Memory B cell (primary cell): ENCODE measurements around the gene RBM25.
"Not testable (repeated sequence)": the region's sequence is repeated elsewhere in the genome, so short reads cannot be mapped to it uniquely, and the experiment has no call there.

Experiments
- ATAC-seq: fragments of 150-1000 bp; cut with Tn5 transposase; 2 replicates; pipeline ENCODE4 v1.10.0; 2021; ENCODE audit warnings: low read depth, mild to moderate bottlenecking, moderate library complexity
- DNase-seq, 2 donors: peaks; one replicate each; pipeline ENCODE4 v3.0.0; 2022; ENCODE audit warnings: low spot score in 2 of 2
- H3K27ac Mint-ChIP-seq: one replicate; pipeline ENCODE4 v1.8.0; 2022; ENCODE audit warnings: mild to moderate bottlenecking, moderate library complexity, mixed read lengths
- H3K27me3 Mint-ChIP-seq: one replicate; pipeline ENCODE4 v1.8.0; 2022; ENCODE audit warnings: mixed read lengths
- H3K36me3 Mint-ChIP-seq: one replicate; pipeline ENCODE4 v1.8.0; 2022; ENCODE audit warnings: mild to moderate bottlenecking, mixed read lengths
- H3K4me1 Mint-ChIP-seq: one replicate; pipeline ENCODE4 v1.8.0; 2022; ENCODE audit warnings: mixed read lengths
- H3K4me3 Mint-ChIP-seq: one replicate; pipeline ENCODE4 v1.8.0; 2022; ENCODE audit warnings: mild to moderate bottlenecking, moderate library complexity, mixed read lengths
- H3K9me3 Mint-ChIP-seq: one replicate; pipeline ENCODE4 v1.8.0; 2022; ENCODE audit warnings: mixed read lengths

The RBM25 gene

GRCh38 chr14:73058224-73058921 lies at the start of gene RBM25:
Gene RBM25 (plus strand): TSS chr14:73058534. CDS start chr14:73071642, 13,108 bp downstream.
- no peaks in the 10 kb centered on the region for H3K27me3 Mint-ChIP-seq
- peaks cover 4% of the 10 kb centered on the region for H3K36me3 Mint-ChIP-seq
- no peak within 1 kb of the TSS for H3K27ac Mint-ChIP-seq
- peaks cover 15% of the 10 kb centered on the region for H3K4me1 Mint-ChIP-seq
- ATAC-seq, result peak; percentile 92
- no peaks in the 10 kb centered on the region for H3K9me3 Mint-ChIP-seq
- H3K4me3 Mint-ChIP-seq, result no peak within 1 kb of the TSS
- DNase-seq, result peak; percentile 93 to 95

- not testable (repeated sequence) for H3K27ac Mint-ChIP-seq, ATAC-seq, H3K4me3 Mint-ChIP-seq, DNase-seq, H3K27me3 Mint-ChIP-seq, H3K9me3 Mint-ChIP-seq
- peaks cover 10% of the 10 kb centered on the region for H3K4me1 Mint-ChIP-seq
- peaks cover 19% of the 10 kb centered on the region for H3K36me3 Mint-ChIP-seq
Observed at GRCh38 chr14:73011189-73011588, 47.1 kb upstream of the RBM25 start.

- H3K36me3 Mint-ChIP-seq, result peaks cover 27% of the 10 kb centered on the region
- no peak overlapping the region for H3K4me3 Mint-ChIP-seq
- H3K9me3 Mint-ChIP-seq, result peaks cover 2% of the 10 kb centered on the region
- ATAC-seq (no peak), DNase-seq (no peak)
- H3K27me3 Mint-ChIP-seq, result no peaks in the 10 kb centered on the region
- H3K27ac Mint-ChIP-seq, result peak overlapping the region; percentile 86
- peaks cover 19% of the 10 kb centered on the region for H3K4me1 Mint-ChIP-seq
Observed at GRCh38 chr14:73014105-73014504, 44.2 kb upstream of the RBM25 start.

GRCh38 chr14:73015552-73015951 lies 42.8 kb upstream of the RBM25 start:
- H3K9me3 Mint-ChIP-seq, ATAC-seq, DNase-seq, H3K27me3 Mint-ChIP-seq, H3K4me3 Mint-ChIP-seq: not testable (repeated sequence)
- Mint-ChIP-seq H3K27ac (peak overlapping the region; percentile 86), H3K36me3 (peaks cover 27% of the 10 kb centered on the region), H3K4me1 (peaks cover 19% of the 10 kb centered on the region)

GRCh38 chr14:73016011-73016410 lies 42.3 kb upstream of the RBM25 start:
- H3K27me3 Mint-ChIP-seq, H3K9me3 Mint-ChIP-seq, ATAC-seq, H3K4me3 Mint-ChIP-seq, DNase-seq, H3K27ac Mint-ChIP-seq: not testable (repeated sequence)
- Mint-ChIP-seq H3K4me1 (peaks cover 19% of the 10 kb centered on the region), H3K36me3 (peaks cover 27% of the 10 kb centered on the region)

GRCh38 chr14:73022051-73022450 lies 36.3 kb upstream of the RBM25 start:
- H3K9me3 Mint-ChIP-seq, result no peaks in the 10 kb centered on the region
- no peak overlapping the region for H3K27ac Mint-ChIP-seq

GRCh38 chr14:73025544-73025943 lies 32.8 kb upstream of the RBM25 start:
- DNase-seq, result no peak
- Mint-ChIP-seq H3K27me3 (no peaks in the 10 kb centered on the region), H3K9me3 (no peaks in the 10 kb centered on the region), H3K27ac (no peak overlapping the region), H3K36me3 (peaks cover 16% of the 10 kb centered on the region), H3K4me3 (no peak overlapping the region), H3K4me1 (peaks cover 37% of the 10 kb centered on the region)
- ATAC-seq, result no peak

More at GRCh38 chr14:73022051-73022450, 36.3 kb upstream of the RBM25 start:
- DNase-seq (no peak), ATAC-seq (no peak)
- H3K36me3 Mint-ChIP-seq, result peaks cover 25% of the 10 kb centered on the region
- H3K4me1 Mint-ChIP-seq, result peaks cover 38% of the 10 kb centered on the region
- H3K27me3 Mint-ChIP-seq, result no peaks in the 10 kb centered on the region
- H3K4me3 Mint-ChIP-seq, result no peak overlapping the region

- Mint-ChIP-seq H3K9me3 (no peaks in the 10 kb centered on the region), H3K4me1 (peaks cover 37% of the 10 kb centered on the region), H3K4me3 (peak overlapping the region; percentile 100), H3K27ac (peak overlapping the region; percentile 87), H3K36me3 (peaks cover 16% of the 10 kb centered on the region), H3K27me3 (no peaks in the 10 kb centered on the region)
- ATAC-seq (no peak), DNase-seq (peak in 1 of 2 donors; percentile 10)
Observed at GRCh38 chr14:73026243-73026844, 32.0 kb upstream of the RBM25 start.

GRCh38 chr14:73026845-73027542 lies 31.3 kb upstream of the RBM25 start, which contains the start of gene ZFYVE1:
Gene ZFYVE1 (minus strand): TSS chr14:73027106. CDS start chr14:73024508, 2,598 bp downstream.
- DNase-seq (peak; percentile 66 to 67), ATAC-seq (peak; percentile 96)
- H3K27me3 Mint-ChIP-seq, result no peaks in the 10 kb centered on the region
- peaks cover 34% of the 10 kb centered on the region for H3K4me1 Mint-ChIP-seq
- no peaks in the 10 kb centered on the region for H3K9me3 Mint-ChIP-seq
- peaks cover 14% of the 10 kb centered on the region for H3K36me3 Mint-ChIP-seq
- H3K27ac Mint-ChIP-seq, result peak within 1 kb of the TSS; percentile 87
- H3K4me3 Mint-ChIP-seq, result peak within 1 kb of the TSS; percentile 100

- DNase-seq, result no peak
- no peak for ATAC-seq
- Mint-ChIP-seq H3K27me3 (no peaks in the 10 kb centered on the region), H3K27ac (peak overlapping the region; percentile 87), H3K9me3 (no peaks in the 10 kb centered on the region), H3K36me3 (peaks cover 14% of the 10 kb centered on the region), H3K4me1 (peaks cover 30% of the 10 kb centered on the region), H3K4me3 (peak overlapping the region; percentile 100)
Observed at GRCh38 chr14:73027546-73027945, 30.8 kb upstream of the RBM25 start.

GRCh38 chr14:73027984-73028383 lies 30.4 kb upstream of the RBM25 start:
- DNase-seq, result no peak
- Mint-ChIP-seq H3K27ac (no peak overlapping the region), H3K27me3 (no peaks in the 10 kb centered on the region), H3K9me3 (no peaks in the 10 kb centered on the region), H3K4me3 (peak overlapping the region; percentile 100), H3K36me3 (peaks cover 11% of the 10 kb centered on the region), H3K4me1 (peaks cover 27% of the 10 kb centered on the region)
- no peak for ATAC-seq

GRCh38 chr14:73036706-73037450 lies 21.5 kb upstream of the RBM25 start:
- not testable (repeated sequence) for H3K36me3 Mint-ChIP-seq, H3K9me3 Mint-ChIP-seq, H3K4me3 Mint-ChIP-seq, H3K27ac Mint-ChIP-seq, H3K4me1 Mint-ChIP-seq, ATAC-seq, H3K27me3 Mint-ChIP-seq, DNase-seq

- Mint-ChIP-seq H3K36me3 (no peaks in the 10 kb centered on the region), H3K27ac (no peak overlapping the region), H3K9me3 (no peaks in the 10 kb centered on the region), H3K4me3 (no peak overlapping the region), H3K4me1 (peaks cover 9% of the 10 kb centered on the region), H3K27me3 (no peaks in the 10 kb centered on the region)
- DNase-seq (no peak), ATAC-seq (peak; percentile 56)
Observed at GRCh38 chr14:73047808-73048207, 10.5 kb upstream of the RBM25 start.
